ENCODE measurements around the gene TDRD12. TPM values are rescaled to one million over a fixed set of nuclear protein-coding genes. Genes with fewer than 3 reads are reported as not detected.

TDRD12 gene, protein sequence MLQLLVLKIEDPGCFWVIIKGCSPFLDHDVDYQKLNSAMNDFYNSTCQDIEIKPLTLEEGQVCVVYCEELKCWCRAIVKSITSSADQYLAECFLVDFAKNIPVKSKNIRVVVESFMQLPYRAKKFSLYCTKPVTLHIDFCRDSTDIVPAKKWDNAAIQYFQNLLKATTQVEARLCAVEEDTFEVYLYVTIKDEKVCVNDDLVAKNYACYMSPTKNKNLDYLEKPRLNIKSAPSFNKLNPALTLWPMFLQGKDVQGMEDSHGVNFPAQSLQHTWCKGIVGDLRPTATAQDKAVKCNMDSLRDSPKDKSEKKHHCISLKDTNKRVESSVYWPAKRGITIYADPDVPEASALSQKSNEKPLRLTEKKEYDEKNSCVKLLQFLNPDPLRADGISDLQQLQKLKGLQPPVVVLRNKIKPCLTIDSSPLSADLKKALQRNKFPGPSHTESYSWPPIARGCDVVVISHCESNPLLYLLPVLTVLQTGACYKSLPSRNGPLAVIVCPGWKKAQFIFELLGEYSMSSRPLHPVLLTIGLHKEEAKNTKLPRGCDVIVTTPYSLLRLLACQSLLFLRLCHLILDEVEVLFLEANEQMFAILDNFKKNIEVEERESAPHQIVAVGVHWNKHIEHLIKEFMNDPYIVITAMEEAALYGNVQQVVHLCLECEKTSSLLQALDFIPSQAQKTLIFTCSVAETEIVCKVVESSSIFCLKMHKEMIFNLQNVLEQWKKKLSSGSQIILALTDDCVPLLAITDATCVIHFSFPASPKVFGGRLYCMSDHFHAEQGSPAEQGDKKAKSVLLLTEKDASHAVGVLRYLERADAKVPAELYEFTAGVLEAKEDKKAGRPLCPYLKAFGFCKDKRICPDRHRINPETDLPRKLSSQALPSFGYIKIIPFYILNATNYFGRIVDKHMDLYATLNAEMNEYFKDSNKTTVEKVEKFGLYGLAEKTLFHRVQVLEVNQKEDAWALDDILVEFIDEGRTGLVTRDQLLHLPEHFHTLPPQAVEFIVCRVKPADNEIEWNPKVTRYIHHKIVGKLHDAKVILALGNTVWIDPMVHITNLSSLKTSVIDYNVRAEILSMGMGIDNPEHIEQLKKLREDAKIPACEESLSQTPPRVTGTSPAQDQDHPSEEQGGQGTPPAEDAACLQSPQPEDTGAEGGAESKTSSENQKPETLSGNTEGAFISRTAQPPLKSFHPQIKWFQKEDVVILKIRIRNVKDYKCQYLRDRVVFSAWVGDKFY (N-terminal part only)
- total RNA-seq (0.09 TPM in 1 of 2 replicates, not detected in the other), polyA plus RNA-seq (0.03 TPM in 2 replicates), polyA minus RNA-seq (not detected in 2 replicates), Bru-seq, nascent RNA (percentile 5 among the genes with signal in this experiment), BruChase-seq, experiment 1, labeled RNA remaining after a 6-hour chase (percentile 14 among the genes with signal in this experiment), BruChase-seq, experiment 2, labeled RNA remaining after a 2-hour chase (percentile 11 among the genes with signal in this experiment)
- 0.03 TPM in 1 of 2 replicates, not detected in the other for polyA plus RNA-seq (2011; cell fraction: cytosol; rRNA removed)
- polyA plus RNA-seq (2011; cell fraction: nucleus; rRNA removed), result 0.07 and 0.10 TPM in 2 replicates
- 0.08 and 0.22 TPM in 2 replicates for polyA plus RNA-seq (2012)
- not detected for polyA minus RNA-seq (2011; cell fraction: cytosol; rRNA and poly(A)+ RNA removed)
- polyA minus RNA-seq (2011; cell fraction: nucleus; rRNA and poly(A)+ RNA removed), result not detected in 2 replicates
- long read RNA-seq, result 0 reads

DNA sequence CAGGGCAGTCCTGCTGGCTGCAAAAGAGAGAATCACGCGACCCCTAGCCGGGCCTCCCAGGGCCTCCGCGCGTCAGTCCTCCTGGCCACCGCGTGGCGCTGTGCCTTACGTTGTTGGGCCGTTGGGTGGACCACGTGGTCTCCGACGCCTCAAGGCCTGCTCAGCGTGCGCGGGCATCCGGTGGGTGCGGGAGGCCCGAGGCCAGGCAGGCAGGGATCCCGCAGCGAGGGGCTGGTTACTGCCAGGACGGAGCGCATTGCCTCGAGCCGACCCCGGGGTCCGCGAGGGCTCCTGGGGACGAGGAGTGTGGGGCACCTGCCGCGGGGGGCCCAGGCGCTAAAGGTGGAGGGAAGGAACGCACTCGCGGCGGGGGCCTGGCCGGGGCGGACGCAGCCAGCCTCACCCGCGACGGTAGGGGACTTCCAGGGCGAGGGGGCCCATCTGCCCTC is at the start of gene TDRD12:
Gene TDRD12, plus strand, starts transcription at position 157 of the 449 bp plus-strand sequence. CDS start 306 bp downstream, outside the sequence.
- Histone ChIP-seq H3K4me1 (ENCODE audit: control insufficient read depth, extremely low read depth, insufficient read depth, low read length) (no peaks in the 10 kb centered on the region), H2AFZ (ENCODE audit: low read depth, low read length) (no peak within 1 kb of the TSS), H3K9me3 (replicated peaks; ENCODE audit: control insufficient read depth, insufficient read depth, low read length) (no peaks in the 10 kb centered on the region), H3K79me2 (ENCODE audit: control insufficient read depth, insufficient read depth, low read length) (no peaks in the 10 kb centered on the region), H3K4me3 (replicated peaks in 1 of 3; ENCODE audit: insufficient read depth in 1 of 3, low read depth in 1 of 3, low read length in 3 of 3) (no peak within 1 kb of the TSS), H3K27me3 (ENCODE audit: control insufficient read depth in 2 of 2, insufficient read depth in 2 of 2, low read length in 2 of 2) (no peaks in the 10 kb centered on the region), H3K9me1 (replicated peaks; ENCODE audit: control insufficient read depth, extremely low read depth, insufficient read depth, low read length) (no peaks in the 10 kb centered on the region), H3K36me3 (ENCODE audit: control insufficient read depth in 2 of 2, extremely low read depth in 1 of 2, insufficient read depth in 2 of 2, low read length in 2 of 2) (no peaks in the 10 kb centered on the region), H3K27ac (ENCODE audit: insufficient read depth, low read depth, low read length) (no peak within 1 kb of the TSS), H4K20me1 (replicated peaks; ENCODE audit: control insufficient read depth, extremely low read depth, insufficient read depth, low read length) (no peaks in the 10 kb centered on the region), H3K9ac (replicated peaks; ENCODE audit: extremely low read depth, insufficient read depth, low read length) (no peak within 1 kb of the TSS), H3K4me2 (ENCODE audit: insufficient read depth, low read length) (no peak within 1 kb of the TSS)
- CTCF ChIA-PET, result no interaction called here
- dilution Hi-C loops (cut with MboI; ENCODE audit: extremely low pct_ligation_motif_present, low sequenced_read_pairs), result no loop called here
- no peak for DNase-seq (ENCODE audit: low read depth, low spot score)
- POLR2A ChIA-PET, result no interaction called here
- no peak for FAIRE-seq
- intact Hi-C loops (cut with micrococcal nuclease), result no loop called here
- TF ChIP-seq POLR2A (IDR thresholded peaks at IDR 0.05; ENCODE audit: low read depth, low read length) (no peak), GATA2 (IDR thresholded peaks at IDR 0.05; ENCODE audit: insufficient read depth, insufficient read length, low read depth, low read length) (no peak), POLR2AphosphoS5 (IDR thresholded peaks at IDR 0.05; ENCODE audit: insufficient read depth, low read depth, low read length) (no peak), JUN (IDR thresholded peaks at IDR 0.05; ENCODE audit: borderline replicate concordance, insufficient read depth, insufficient read length, low read depth) (no peak), FOS (IDR thresholded peaks at IDR 0.05; ENCODE audit: borderline replicate concordance, insufficient read depth, low read length) (no peak)
- TF ChIP-seq, protein P1, sequence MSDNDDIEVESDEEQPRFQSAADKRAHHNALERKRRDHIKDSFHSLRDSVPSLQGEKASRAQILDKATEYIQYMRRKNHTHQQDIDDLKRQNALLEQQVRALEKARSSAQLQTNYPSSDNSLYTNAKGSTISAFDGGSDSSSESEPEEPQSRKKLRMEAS (IDR thresholded peaks at IDR 0.05; ENCODE audit: insufficient read depth, insufficient read length), result no peak
- BruUV-seq (replicated peaks), result no TSS peak
